COLO829 (cell line): ENCODE data around the gene SRGAP2B.
"Not testable (repeated sequence)": the region's sequence is repeated elsewhere in the genome, so short reads cannot be mapped to it uniquely, and the experiment has no call there.

ENCODE experiments used
- DNase-seq: peaks from one replicate; pipeline ENCODE4 v3.0.0; 2012; ENCODE audit warnings: low spot score

SRGAP2B gene

GRCh38 chr1:144995833-144996410 lies 99.2 kb downstream of the SRGAP2B start:
- DNase-seq: not testable (repeated sequence)

GRCh38 chr1:144992915-144993314 lies 102.2 kb downstream of the SRGAP2B start:
- not testable (repeated sequence) for DNase-seq

- DNase-seq: not testable (repeated sequence)
Measured at GRCh38 chr1:144990611-144991010, 104.5 kb downstream of the SRGAP2B start.

GRCh38 chr1:144987131-144987530 lies 108.0 kb downstream of the SRGAP2B start:
- DNase-seq: not testable (repeated sequence)

GRCh38 chr1:144986171-144986860 lies 108.8 kb downstream of the SRGAP2B start:
- not testable (repeated sequence) for DNase-seq

- DNase-seq: not testable (repeated sequence)
Measured at GRCh38 chr1:144985550-144986170, 109.5 kb downstream of the SRGAP2B start.

GRCh38 chr1:144982802-144983525 lies 112.2 kb downstream of the SRGAP2B start:
- not testable (repeated sequence) for DNase-seq

GRCh38 chr1:144981157-144981556 lies 114.0 kb downstream of the SRGAP2B start:
- DNase-seq: not testable (repeated sequence)

- DNase-seq: not testable (repeated sequence)
Measured at GRCh38 chr1:144979960-144980595, 115.0 kb downstream of the SRGAP2B start.

GRCh38 chr1:144977856-144978255 lies 117.3 kb downstream of the SRGAP2B start:
- not testable (repeated sequence) for DNase-seq

- not testable (repeated sequence) for DNase-seq
Measured at GRCh38 chr1:144971936-144972335, 123.2 kb downstream of the SRGAP2B start.

GRCh38 chr1:144966488-144966887 lies 128.6 kb downstream of the SRGAP2B start:
- not testable (repeated sequence) for DNase-seq

GRCh38 chr1:144964765-144965164 lies 130.4 kb downstream of the SRGAP2B start:
- not testable (repeated sequence) for DNase-seq

GRCh38 chr1:144964186-144964585 lies 130.9 kb downstream of the SRGAP2B start:
- not testable (repeated sequence) for DNase-seq

GRCh38 chr1:144963571-144963970 lies 131.6 kb downstream of the SRGAP2B start:
- not testable (repeated sequence) for DNase-seq

GRCh38 chr1:144961604-144962583 lies 133.2 kb downstream of the SRGAP2B start:
- not testable (repeated sequence) for DNase-seq

GRCh38 chr1:144960929-144961488 lies 134.1 kb downstream of the SRGAP2B start:
- not testable (repeated sequence) for DNase-seq

- DNase-seq: not testable (repeated sequence)
Measured at GRCh38 chr1:144948390-144948789, 146.7 kb downstream of the SRGAP2B start.

GRCh38 chr1:144947495-144947894 lies 147.6 kb downstream of the SRGAP2B start:
- not testable (repeated sequence) for DNase-seq
